MM.1S (cell line): ENCODE measurements around the gene AK9.

ENCODE experiments used
- EZH2 ChIP-seq: fragments of 300-600 bp; sonication (generic); optimal IDR thresholded peaks from 2 replicates; pipeline ENCODE3; 2017; ENCODE audit warnings: low read depth, mild to moderate bottlenecking, antibody characterized with exemption, low read length, mixed read lengths
- EZH2phosphoT487 ChIP-seq: fragments of 300-600 bp; sonication (generic); IDR thresholded peaks from 2 replicates; pipeline ENCODE4 v1.6.1; 2018; ENCODE audit warnings: antibody characterized with exemption, low read length
- TF ChIP-seq, protein P1 (sequence below): fragments of 300-600 bp; sonication (generic); IDR thresholded peaks from 2 replicates; pipeline ENCODE4 v1.5.1; 2016; ENCODE audit warnings: antibody characterized with exemption, low read length, mixed read lengths

GRCh38 chr6:109448615-109449014 is 242.4 kb downstream of the AK9 start:
- TF ChIP-seq, protein P1, sequence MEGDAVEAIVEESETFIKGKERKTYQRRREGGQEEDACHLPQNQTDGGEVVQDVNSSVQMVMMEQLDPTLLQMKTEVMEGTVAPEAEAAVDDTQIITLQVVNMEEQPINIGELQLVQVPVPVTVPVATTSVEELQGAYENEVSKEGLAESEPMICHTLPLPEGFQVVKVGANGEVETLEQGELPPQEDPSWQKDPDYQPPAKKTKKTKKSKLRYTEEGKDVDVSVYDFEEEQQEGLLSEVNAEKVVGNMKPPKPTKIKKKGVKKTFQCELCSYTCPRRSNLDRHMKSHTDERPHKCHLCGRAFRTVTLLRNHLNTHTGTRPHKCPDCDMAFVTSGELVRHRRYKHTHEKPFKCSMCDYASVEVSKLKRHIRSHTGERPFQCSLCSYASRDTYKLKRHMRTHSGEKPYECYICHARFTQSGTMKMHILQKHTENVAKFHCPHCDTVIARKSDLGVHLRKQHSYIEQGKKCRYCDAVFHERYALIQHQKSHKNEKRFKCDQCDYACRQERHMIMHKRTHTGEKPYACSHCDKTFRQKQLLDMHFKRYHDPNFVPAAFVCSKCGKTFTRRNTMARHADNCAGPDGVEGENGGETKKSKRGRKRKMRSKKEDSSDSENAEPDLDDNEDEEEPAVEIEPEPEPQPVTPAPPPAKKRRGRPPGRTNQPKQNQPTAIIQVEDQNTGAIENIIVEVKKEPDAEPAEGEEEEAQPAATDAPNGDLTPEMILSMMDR: no peak
- no peak for TF ChIP-seq EZH2
- no peak for TF ChIP-seq EZH2phosphoT487
